Measurements from ENCODE around the gene SIAH2. TPM values are rescaled to one million over a fixed set of nuclear protein-coding genes. Genes with fewer than 3 reads are reported as not detected.

SIAH2 gene
- total and polyA plus RNA-seq, 2 experiments from 2014 or later = 39.6 to 49.7 TPM

GRCh38 chr3:150729682-150730360 lies 33.1 kb downstream of the SIAH2 start:
- H3K9me3 ChIP-seq (ENCODE audit: low read depth) = no peaks in the 10 kb centered on the region
- no peaks in the 10 kb centered on the region for H3K36me3 ChIP-seq
- H3K27me3 ChIP-seq = no peaks in the 10 kb centered on the region
- TF ChIP-seq CTCF (IDR thresholded peaks at IDR 0.05; ENCODE audit: low read depth, low read length) = no peak
- H3K4me3 ChIP-seq = no peak overlapping the region
- peak in 1 of 2 donors; percentile 23 for DNase-seq (ENCODE audit: low read depth in 1 of 2, low spot score in 1 of 2)
- no peak overlapping the region for H3K27ac ChIP-seq
- H3K4me1 ChIP-seq (ENCODE audit: low read depth) = peaks cover 5% of the 10 kb centered on the region

GRCh38 chr3:150727653-150728502 lies 35.1 kb downstream of the SIAH2 start:
- DNase-seq (ENCODE audit: low read depth in 1 of 2, low spot score in 1 of 2) = no peak
- TF ChIP-seq CTCF (IDR thresholded peaks at IDR 0.05; ENCODE audit: low read depth, low read length) = no peak
- H3K27me3 ChIP-seq = no peaks in the 10 kb centered on the region
- H3K36me3 ChIP-seq = no peaks in the 10 kb centered on the region
- no peak overlapping the region for H3K4me3 ChIP-seq
- H3K4me1 ChIP-seq (ENCODE audit: low read depth) = no peaks in the 10 kb centered on the region
- H3K9me3 ChIP-seq (ENCODE audit: low read depth) = no peaks in the 10 kb centered on the region
- no peak overlapping the region for H3K27ac ChIP-seq

- no peaks in the 10 kb centered on the region for H3K27me3 ChIP-seq
- TF ChIP-seq CTCF (IDR thresholded peaks at IDR 0.05; ENCODE audit: low read depth, low read length) = no peak
- no peak overlapping the region for H3K27ac ChIP-seq
These were observed 37.4 kb downstream of the SIAH2 start for GRCh38 chr3:150725548-150725947.

GRCh38 chr3:150723946-150724345 lies 39.0 kb downstream of the SIAH2 start:
- H3K4me3 ChIP-seq = no peak overlapping the region
- H3K9me3 ChIP-seq (ENCODE audit: low read depth) = no peaks in the 10 kb centered on the region
- H3K27ac ChIP-seq = no peak overlapping the region
- TF ChIP-seq CTCF (IDR thresholded peaks at IDR 0.05; ENCODE audit: low read depth, low read length) = no peak
- DNase-seq (ENCODE audit: low read depth in 1 of 2, low spot score in 1 of 2) = no peak
- no peaks in the 10 kb centered on the region for H3K4me1 ChIP-seq (ENCODE audit: low read depth)
- no peaks in the 10 kb centered on the region for H3K27me3 ChIP-seq
- H3K36me3 ChIP-seq = no peaks in the 10 kb centered on the region

More at GRCh38 chr3:150725548-150725947, 37.4 kb downstream of the SIAH2 start:
- no peaks in the 10 kb centered on the region for H3K4me1 ChIP-seq (ENCODE audit: low read depth)
- H3K9me3 ChIP-seq (ENCODE audit: low read depth) = no peaks in the 10 kb centered on the region
- H3K36me3 ChIP-seq = no peaks in the 10 kb centered on the region
- H3K4me3 ChIP-seq = no peak overlapping the region
- DNase-seq (ENCODE audit: low read depth in 1 of 2, low spot score in 1 of 2) = no peak

GRCh38 chr3:150722267-150722666 lies 40.7 kb downstream of the SIAH2 start:
- no peak for DNase-seq (ENCODE audit: low read depth in 1 of 2, low spot score in 1 of 2)
- Histone ChIP-seq H3K9me3 (ENCODE audit: low read depth) (no peaks in the 10 kb centered on the region), H3K27me3 (no peaks in the 10 kb centered on the region), H3K27ac (no peak overlapping the region), H3K4me3 (no peak overlapping the region), H3K4me1 (ENCODE audit: low read depth) (no peaks in the 10 kb centered on the region), H3K36me3 (no peaks in the 10 kb centered on the region)
- TF ChIP-seq CTCF (IDR thresholded peaks at IDR 0.05; ENCODE audit: low read depth, low read length) = no peak

Measured in cardiac muscle cell (in vitro differentiated cells and primary cell).